Adrenal gland (tissue), 12 donors: ENCODE measurements around the gene SARS1. TPM values are rescaled to one million over a fixed set of nuclear protein-coding genes. Genes with fewer than 3 reads are reported as not detected.

ENCODE experiments used
- DNase-seq, 7 donors: peaks; one replicate each; pipeline ENCODE4 v3.0.0-alpha.2; 2019 to 2020
- H3K27ac ChIP-seq, 5 donors: fragments of 200-600 bp; sonication (generic) in 4 of 5; 1 replicate in 3 of 5; 2 replicates in 2 of 5; pipeline versions ENCODE4 v1.5.1 to v1.8.0; 2016 to 2020; ENCODE audit warnings: mild to moderate bottlenecking in 1 of 5
- H3K27me3 ChIP-seq: fragments of 200-600 bp; 2 replicates; pipeline ENCODE4 v1.8.0; 2021
- H3K36me3 ChIP-seq, 2 donors: fragments of 200-600 bp; replicated peaks in 1 of 2; 1 replicate in 1 of 2; 2 replicates in 1 of 2; pipeline versions ENCODE4 v1.5.1 to v1.8.0; 2018 to 2022
- H3K4me1 ChIP-seq, 2 donors: fragments of 200-600 bp; replicated peaks in 1 of 2; 1 replicate in 1 of 2; 2 replicates in 1 of 2; pipeline versions ENCODE4 v1.5.1 to v1.8.0; 2018 to 2021
- H3K4me3 ChIP-seq, 4 donors: fragments of 200-600 bp; sonication (generic) in 3 of 4; one replicate each; pipeline ENCODE4 v1.5.1; 2016 to 2018
- H3K9me3 ChIP-seq, 3 donors: fragments of 200-600 bp; sonication (generic) in 1 of 3; replicated peaks in 1 of 3; 1 replicate in 2 of 3; 2 replicates in 1 of 3; pipeline versions ENCODE4 v1.5.1 to v1.8.0; 2016 to 2021
- CTCF ChIP-seq, 6 experiments: fragments of 450-650 bp in 4 of 6; fragments of 200-600 bp in 2 of 6; sonication (generic) in 1 of 6; IDR thresholded peaks; 1 replicate in 5 of 6; 2 replicates in 1 of 6; pipeline versions ENCODE4 v1.5.1 to v1.8.0; 2016 to 2021; ENCODE audit warnings: antibody characterized with exemption in 6 of 6, mild to moderate bottlenecking in 2 of 6, moderate library complexity in 1 of 6
- POLR2A ChIP-seq, 2 donors: fragments of 450-650 bp; IDR thresholded peaks; one replicate each; pipeline ENCODE4 v1.6.1; 2017; ENCODE audit warnings: antibody characterized with exemption in 2 of 2, mild to moderate bottlenecking in 2 of 2, moderate library complexity in 1 of 2
- WGBS, 4 donors: extraction: QIAGEN DNeasy Blood & Tissue Kit in 2 of 4; methylation state at CpG; one replicate each; pipeline versions ENCODE4 v1.1.5 to v1.1.7; 2013 to 2017; 5-methylcytosine and 5-hydroxymethylcytosine counted together
- intact Hi-C, 2 donors: fragments of 100-400 bp; cut with DNase I; formaldehyde crosslinking; loops; one replicate each; pipeline versions ENCODE4 v1.14.1 to v1.15.0; 2022 to 2023
- polyA plus RNA-seq, 3 donors: library from polyadenylated mRNA; stranded (reverse); fragments of 200-250 nt in 2 of 3; fragments of 350-450 nt in 1 of 3; fragmentation: Illumina TruSeq in 1 of 3; extraction: RNeasy Lipid Tissue Mini Kit (QIAGEN cat#74804) in 1 of 3; gene quantifications; one replicate each; pipeline ENCODE4 v1.2.3, GENCODE V29; 2013 to 2014
- total RNA-seq, 9 donors: library from RNA; depleted of rRNA in 4 of 9; stranded (reverse); fragments of >200 nt in 4 of 9; fragments of 120-200 nt in 1 of 9; fragmentation: NEBNext Ultra II Directional in 1 of 9; extraction: Animal tissue kit (Norgen Biotek cat#: 25700) in 1 of 9; gene quantifications; one replicate each; pipeline versions ENCODE4 v1.1.0 to v1.2.4, GENCODE V29; 2013 to 2023
- donor health status: healthy with polysubstance abuse.
- donor health status: Bipolar disorder and iron deficiency.
- donor health status: DM: yes; HTN: yes; CAD: no.
- donor health status: DM: no; HTN: no; CAD: no.
- donor health status: DM: no; HTN: no; CAD: no.
- donor health status: DM: yes; HTN: yes; CAD: no.

Gene SARS1
- total and polyA plus RNA-seq, 12 donors: 64.3 to 216 (median 152) TPM

DNA sequence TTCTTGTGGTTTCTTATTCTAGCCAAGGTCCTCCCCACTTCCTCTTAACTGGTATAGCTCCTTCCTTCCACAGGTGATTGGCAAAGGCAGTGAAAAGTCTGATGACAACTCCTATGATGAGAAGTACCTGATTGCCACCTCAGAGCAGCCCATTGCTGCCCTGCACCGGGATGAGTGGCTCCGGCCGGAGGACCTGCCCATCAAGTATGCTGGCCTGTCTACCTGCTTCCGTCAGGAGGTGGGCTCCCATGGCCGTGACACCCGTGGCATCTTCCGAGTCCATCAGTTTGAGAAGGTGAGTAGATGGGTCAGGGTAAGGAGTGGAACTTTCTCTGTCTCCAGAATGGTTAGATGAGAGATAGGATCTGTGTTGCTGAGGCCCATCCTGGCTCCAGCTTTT lies 21.4 kb downstream of the SARS1 start:
- no peaks in the 10 kb centered on the region for H3K9me3 ChIP-seq
- H3K36me3 ChIP-seq: peaks cover 0 to 86% of the 10 kb centered on the region in 2 donors
- TF ChIP-seq POLR2A (IDR thresholded peaks at IDR 0.05) (no peak), CTCF (IDR thresholded peaks at IDR 0.05) (no peak)
- no peak overlapping the region for H3K4me3 ChIP-seq
- H3K27me3 ChIP-seq: no peaks in the 10 kb centered on the region
- H3K4me1 ChIP-seq: peaks cover 0 to under 1% of the 10 kb centered on the region in 2 donors
- H3K27ac ChIP-seq: no peak overlapping the region
- intact Hi-C loops: no loop called here
- peak in 1 of 7 donors; percentile 30 for DNase-seq
- WGBS, 4 donors: 40 to 96% (median 92%) methylated on average over 1 to 7 of the region's 7 CpGs; no CpG with 5 or more reads in 1 of the 4 donors

DNA sequence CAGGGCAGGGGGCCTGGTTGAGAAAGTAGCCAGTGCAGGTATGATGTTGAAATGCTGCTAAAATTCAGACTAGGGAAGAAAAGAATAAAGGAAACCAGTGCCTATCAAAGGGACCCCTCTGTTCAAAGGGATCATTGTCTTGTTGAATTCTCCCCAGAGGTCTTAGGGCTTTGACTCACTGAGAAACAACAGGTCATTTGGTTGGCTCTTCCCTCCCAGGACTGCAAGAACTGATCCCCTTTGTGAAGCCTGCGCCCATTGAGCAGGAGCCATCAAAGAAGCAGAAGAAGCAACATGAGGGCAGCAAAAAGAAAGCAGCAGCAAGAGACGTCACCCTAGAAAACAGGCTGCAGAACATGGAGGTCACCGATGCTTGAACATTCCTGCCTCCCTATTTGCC lies 23.8 kb downstream of the SARS1 start:
- Histone ChIP-seq H3K36me3 (peaks cover 0 to 62% of the 10 kb centered on the region in 2 donors), H3K9me3 (no peaks in the 10 kb centered on the region), H3K27ac (no peak overlapping the region), H3K27me3 (no peaks in the 10 kb centered on the region), H3K4me3 (no peak overlapping the region), H3K4me1 (peaks cover 8 to 16% of the 10 kb centered on the region in 2 donors)
- DNase-seq: no peak
- 89 to 97% (median 92%) methylated on average over 3 of the region's 3 CpGs for WGBS, 4 donors
- TF ChIP-seq CTCF (IDR thresholded peaks at IDR 0.05) (no peak), POLR2A (IDR thresholded peaks at IDR 0.05) (no peak)
- intact Hi-C loops: no loop called here

DNA sequence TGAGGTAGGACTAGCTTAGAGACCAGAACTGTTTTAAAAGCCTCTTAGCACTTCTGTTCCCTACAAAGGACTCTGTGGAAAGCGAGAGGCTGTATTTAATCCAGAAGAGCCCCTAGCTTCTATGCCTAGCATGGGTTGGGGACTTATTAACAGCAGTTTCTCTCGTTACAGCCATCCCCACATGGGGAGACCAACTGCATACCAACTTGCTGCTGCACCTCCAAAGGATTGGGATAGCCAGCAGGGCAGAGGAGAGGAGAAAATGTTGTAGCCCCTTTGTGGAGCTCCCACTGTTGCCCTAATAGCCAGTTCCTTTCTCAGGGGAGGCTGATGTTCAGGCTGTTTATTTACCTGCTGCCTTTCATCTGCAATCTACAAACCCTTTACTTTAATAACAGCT lies 24.7 kb downstream of the SARS1 start:
- 93 to 100% (median 94%) methylated on average over 2 of the region's 2 CpGs for WGBS, 4 donors
- TF ChIP-seq CTCF (IDR thresholded peaks at IDR 0.05) (no peak), POLR2A (IDR thresholded peaks at IDR 0.05) (no peak)
- Histone ChIP-seq H3K27me3 (no peaks in the 10 kb centered on the region), H3K4me1 (peaks cover 8 to 16% of the 10 kb centered on the region in 2 donors), H3K36me3 (peaks cover 0 to 53% of the 10 kb centered on the region in 2 donors), H3K9me3 (no peaks in the 10 kb centered on the region), H3K27ac (no peak overlapping the region), H3K4me3 (no peak overlapping the region)
- DNase-seq: peak in 1 of 7 donors; percentile 21
- intact Hi-C loops: no loop called here

DNA sequence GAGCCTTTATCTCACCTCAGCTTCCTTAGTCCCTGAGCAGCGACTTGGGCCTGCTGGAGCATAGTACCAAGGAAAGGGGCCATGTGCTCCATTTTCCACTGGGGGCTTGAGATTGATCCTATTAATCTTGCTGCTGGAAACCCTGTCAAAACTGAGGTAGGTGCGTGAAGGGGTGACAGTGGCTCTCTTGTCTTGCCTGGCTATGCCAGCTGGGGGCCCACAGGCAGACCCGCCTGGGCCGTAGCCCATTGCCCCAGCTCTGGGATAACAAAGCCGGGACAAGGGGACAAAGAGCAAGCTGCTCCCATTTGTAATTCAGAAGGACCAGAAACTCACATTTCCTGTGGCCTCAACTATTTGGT lies 25.3 kb downstream of the SARS1 start:
- no peak overlapping the region for H3K4me3 ChIP-seq
- WGBS, 4 donors: 68 to 91% (median 84%) methylated on average over 4 to 5 of the region's 5 CpGs
- H3K4me1 ChIP-seq: peaks cover 8 to 16% of the 10 kb centered on the region in 2 donors
- DNase-seq: peak in 1 of 7 donors; percentile 47
- H3K36me3 ChIP-seq: peaks cover 0 to 50% of the 10 kb centered on the region in 2 donors
- H3K9me3 ChIP-seq: no peaks in the 10 kb centered on the region
- H3K27ac ChIP-seq: no peak overlapping the region
- intact Hi-C loops: no loop called here
- H3K27me3 ChIP-seq: no peaks in the 10 kb centered on the region
- TF ChIP-seq POLR2A (IDR thresholded peaks at IDR 0.05) (no peak), CTCF (IDR thresholded peaks at IDR 0.05) (no peak)
